VCaP (cell line): ENCODE results near the gene TEKT3.

Source experiments
- H3K27ac ChIP-seq: fragments of 450-650 bp; 2 replicates; pipeline ENCODE4 v1.5.1; 2017
- CTCF ChIP-seq: fragments of 450-650 bp; conservative IDR thresholded peaks from 2 replicates; pipeline ENCODE4 v1.5.1; 2017; ENCODE audit warnings: mild to moderate bottlenecking, moderate library complexity

The TEKT3 gene

DNA sequence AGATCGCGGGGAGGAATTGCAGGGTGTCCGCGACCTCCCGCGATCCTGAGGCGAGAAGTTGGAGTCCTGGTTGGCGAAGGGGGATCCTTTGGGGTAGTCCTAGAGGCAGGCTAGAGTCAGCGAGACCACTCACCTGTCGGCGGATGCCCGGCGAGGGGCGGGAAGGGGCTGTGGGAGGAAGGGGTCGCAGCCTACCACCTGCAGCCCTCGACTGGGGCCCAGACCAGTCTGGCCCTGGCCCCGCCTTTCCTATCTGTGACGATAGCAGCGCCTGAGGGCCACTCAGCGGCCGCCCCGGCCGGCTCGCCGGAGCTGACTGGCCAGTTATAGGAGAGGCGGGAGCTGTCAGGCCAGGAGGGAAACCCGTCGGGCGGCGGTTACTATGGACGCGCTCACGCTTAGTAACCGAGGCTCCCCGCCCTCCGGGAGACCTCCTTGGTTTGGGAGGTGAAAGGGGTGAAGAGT is at the start of gene TEKT3:
TSS of gene TEKT3 (minus strand) at position 213 of the 465 bp plus-strand sequence. CDS start 10,012 bp downstream, outside the sequence.
- no peak within 1 kb of the TSS for H3K27ac ChIP-seq
- no peak for TF ChIP-seq CTCF

GRCh38 chr17:15388356-15389041 is 47.1 kb upstream of the TEKT3 start:
- H3K27ac ChIP-seq: no peak overlapping the region
- no peak for TF ChIP-seq CTCF

- no peak for TF ChIP-seq CTCF
- H3K27ac ChIP-seq: no peak overlapping the region
Measured at GRCh38 chr17:15386083-15386482, 44.7 kb upstream of the TEKT3 start.

DNA sequence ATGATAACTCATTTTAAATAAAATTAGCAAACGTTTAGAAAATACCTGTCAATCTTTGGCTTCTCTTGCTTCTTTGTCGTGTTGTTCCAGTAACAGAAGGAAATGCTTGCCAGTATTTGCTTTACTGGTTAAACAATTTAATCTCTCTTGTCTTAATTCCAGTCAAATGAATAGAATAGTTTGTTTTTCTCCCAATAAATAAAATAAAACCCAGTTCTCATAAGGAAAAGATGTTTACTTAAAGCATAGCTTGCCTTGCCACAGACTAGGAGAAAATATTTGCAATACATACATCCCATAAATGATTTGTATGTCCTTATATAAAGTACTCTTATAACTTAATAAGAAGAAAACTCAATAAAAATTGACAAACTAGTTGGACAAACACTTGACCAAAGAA is 43.9 kb upstream of the TEKT3 start:
- TF ChIP-seq CTCF: no peak
- no peak overlapping the region for H3K27ac ChIP-seq

DNA sequence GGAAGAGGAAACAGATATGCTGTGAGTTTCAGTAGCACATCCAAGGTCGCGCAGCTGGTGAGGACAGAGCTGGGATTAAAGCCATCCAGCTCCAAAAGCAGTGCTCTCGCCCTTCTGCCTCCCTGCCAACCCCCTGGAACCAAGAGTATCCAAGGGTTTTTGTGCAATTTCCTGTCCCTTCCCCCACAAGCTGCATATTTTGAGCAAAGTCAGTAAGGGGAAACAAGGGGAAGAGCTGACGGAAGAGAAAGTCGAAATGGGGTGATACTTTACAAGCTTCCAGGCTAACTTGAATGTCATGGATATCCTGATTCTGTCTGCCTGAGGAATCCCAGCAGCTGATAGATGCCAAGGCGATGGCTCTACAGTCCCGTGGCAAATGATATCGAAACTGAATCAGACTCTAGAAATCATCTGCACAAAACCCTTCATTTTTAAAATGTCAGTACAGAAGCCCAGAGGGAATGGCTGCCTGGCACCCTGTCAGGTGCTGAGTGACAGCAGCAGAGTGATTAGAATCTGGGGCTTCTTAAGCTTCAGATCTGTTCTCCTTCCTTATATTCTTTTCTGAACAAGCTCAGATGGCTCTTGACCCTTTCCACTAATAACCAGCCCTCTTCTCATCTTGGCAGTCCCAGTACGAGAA is 42.9 kb upstream of the TEKT3 start:
- no peak for TF ChIP-seq CTCF
- no peak overlapping the region for H3K27ac ChIP-seq

DNA sequence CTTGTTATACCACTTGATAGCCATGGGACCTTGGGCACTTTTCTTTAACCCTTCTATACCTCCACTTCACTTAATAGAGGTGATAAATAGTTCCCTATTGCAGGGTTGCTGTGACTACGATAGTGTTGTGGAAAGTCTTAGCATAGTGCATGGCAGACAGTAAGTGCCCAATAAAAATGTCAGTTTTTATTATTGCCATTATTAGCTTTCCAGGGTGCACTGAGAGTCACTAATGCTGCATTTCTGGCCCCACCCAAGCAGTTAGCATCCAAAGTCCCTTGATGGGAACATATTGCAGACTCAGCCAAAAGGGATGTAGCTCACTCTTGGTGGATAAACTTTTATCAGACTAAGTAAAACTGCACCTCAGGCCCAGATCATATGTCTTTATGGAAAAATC is 41.5 kb upstream of the TEKT3 start:
- no peak for TF ChIP-seq CTCF
- no peak overlapping the region for H3K27ac ChIP-seq

GRCh38 chr17:15381707-15382106 is 40.3 kb upstream of the TEKT3 start:
- H3K27ac ChIP-seq: no peak overlapping the region
- no peak for TF ChIP-seq CTCF
